HEK293 (cell line): Measurements from ENCODE around the gene CDSN.

Experiments
- CTCF ChIA-PET: fragments of 350-600 bp; formaldehyde crosslinking; extraction: SDS; loops from one replicate; lab custom pipeline; 2021; ENCODE audit warnings: antibody characterized with exemption; lab: Yijun Ruan, JAX
- POLR2A ChIA-PET: fragments of 300-600 bp; formaldehyde crosslinking; extraction: SDS; loops from one replicate; lab custom pipeline; 2020; ENCODE audit warnings: antibody characterized with exemption, inconsistent platforms; lab: Yijun Ruan, JAX
- H3K27ac ChIP-seq: fragments of 200-500 bp; sonication (Bioruptor generic); 2 replicates; pipeline ENCODE4 v1.5.1; 2014; ENCODE audit warnings: low read depth, low read length, control low read depth, inconsistent platforms; ENCODE audit errors: extremely low read depth
- H3K36me3 ChIP-seq, 2 experiments: fragments of 200-500 bp in 1 of 2; sonication (Bioruptor generic) in 1 of 2; 1 replicate in 1 of 2; 2 replicates in 1 of 2; pipeline ENCODE4 v1.5.1; 2014 to 2017; ENCODE audit warnings: inconsistent platforms in 2 of 2, low read length in 2 of 2; ENCODE audit not compliant: control insufficient read depth in 2 of 2, insufficient read depth in 1 of 2
- H3K4me1 ChIP-seq: fragments of 200-500 bp; sonication (Bioruptor generic); 2 replicates; pipeline ENCODE4 v1.5.1; 2014; ENCODE audit warnings: mild to moderate bottlenecking, low read length, inconsistent platforms; ENCODE audit not compliant: control insufficient read depth, insufficient read depth
- H3K4me3 ChIP-seq: 2 replicates; pipeline ENCODE4 v1.5.1; 2011; ENCODE audit warnings: low read depth, mild to moderate bottlenecking, control low read depth, low read length, moderate library complexity
- H3K9me3 ChIP-seq: fragments of 200-500 bp; sonication (Bioruptor generic); 2 replicates; pipeline ENCODE4 v1.5.1; 2014; ENCODE audit warnings: low read depth, low read length, inconsistent platforms; ENCODE audit not compliant: control insufficient read depth, insufficient read depth
- GLI4 ChIP-seq: fragments of 450-650 bp; formaldehyde crosslinking; IDR thresholded peaks from 2 replicates; pipeline ENCODE4 v1.5.1; 2016; ENCODE audit warnings: missing biosample characterization, missing genetic modification characterization
- GLIS2 ChIP-seq: fragments of 450-650 bp; formaldehyde crosslinking; IDR thresholded peaks from 2 replicates; pipeline ENCODE4 v1.5.1; 2016; ENCODE audit warnings: missing biosample characterization, missing genetic modification characterization
- INSM2 ChIP-seq: fragments of 450-650 bp; formaldehyde crosslinking; IDR thresholded peaks from 2 replicates; pipeline ENCODE4 v1.5.1; 2016; ENCODE audit warnings: missing biosample characterization, missing genetic modification characterization
- PATZ1 ChIP-seq: fragments of 450-650 bp; formaldehyde crosslinking; IDR thresholded peaks from 2 replicates; pipeline ENCODE4 v1.5.1; 2016; ENCODE audit warnings: missing biosample characterization, missing genetic modification characterization
- ZBTB17 ChIP-seq: fragments of 450-650 bp; formaldehyde crosslinking; IDR thresholded peaks from 2 replicates; pipeline ENCODE4 v1.5.1; 2016; ENCODE audit warnings: missing biosample characterization, missing genetic modification characterization
- ZBTB6 ChIP-seq: fragments of 450-650 bp; formaldehyde crosslinking; IDR thresholded peaks from 2 replicates; pipeline ENCODE4 v1.5.1; 2017; ENCODE audit warnings: missing biosample characterization, missing genetic modification characterization
- ZFP37 ChIP-seq: fragments of 450-650 bp; formaldehyde crosslinking; IDR thresholded peaks from 2 replicates; pipeline ENCODE4 v1.5.1; 2016; ENCODE audit warnings: missing biosample characterization, missing genetic modification characterization
- ZNF112 ChIP-seq: fragments of 450-650 bp; formaldehyde crosslinking; IDR thresholded peaks from 2 replicates; pipeline ENCODE4 v1.5.0; 2017; ENCODE audit warnings: missing biosample characterization, missing genetic modification characterization
- ZNF114 ChIP-seq: fragments of 450-650 bp; formaldehyde crosslinking; IDR thresholded peaks from 2 replicates; pipeline ENCODE4 v1.5.0; 2017; ENCODE audit warnings: missing biosample characterization, missing genetic modification characterization
- ZNF169 ChIP-seq: fragments of 450-650 bp; formaldehyde crosslinking; IDR thresholded peaks from 2 replicates; pipeline ENCODE4 v1.5.1; 2016; ENCODE audit warnings: missing biosample characterization, missing genetic modification characterization
- ZNF274 ChIP-seq, 2 experiments: fragments of 200-500 bp in 1 of 2; fragments of 450-650 bp in 1 of 2; sonication (Bioruptor generic) in 1 of 2; formaldehyde crosslinking in 1 of 2; IDR thresholded peaks; 2 replicates each; pipeline versions ENCODE4 v1.5.1 to v1.6.1; 2014 to 2016; ENCODE audit warnings: borderline replicate concordance in 1 of 2, inconsistent platforms in 1 of 2, low read length in 1 of 2, missing biosample characterization in 1 of 2, missing genetic modification characterization in 1 of 2
- ZNF302 ChIP-seq: fragments of 450-650 bp; formaldehyde crosslinking; IDR thresholded peaks from 2 replicates; pipeline ENCODE4 v1.5.1; 2016; ENCODE audit warnings: missing biosample characterization, missing genetic modification characterization, low read depth
- ZNF335 ChIP-seq: fragments of 450-650 bp; formaldehyde crosslinking; conservative IDR thresholded peaks from 2 replicates; pipeline ENCODE4 v1.5.1; 2016; ENCODE audit warnings: missing biosample characterization, missing genetic modification characterization
- ZNF37A ChIP-seq: fragments of 450-650 bp; IDR thresholded peaks from 2 replicates; pipeline ENCODE4 v1.5.1; 2018; ENCODE audit warnings: missing biosample characterization, missing genetic modification characterization
- ZNF398 ChIP-seq: fragments of 450-650 bp; formaldehyde crosslinking; IDR thresholded peaks from 2 replicates; pipeline ENCODE4 v1.5.1; 2017; ENCODE audit warnings: missing biosample characterization, missing genetic modification characterization
- ZNF549 ChIP-seq: fragments of 450-650 bp; IDR thresholded peaks from 2 replicates; pipeline ENCODE4 v1.5.1; 2018; ENCODE audit warnings: missing biosample characterization, missing genetic modification characterization, mild to moderate bottlenecking, inconsistent platforms, moderate library complexity
- ZNF654 ChIP-seq: fragments of 450-650 bp; formaldehyde crosslinking; IDR thresholded peaks from 2 replicates; pipeline ENCODE4 v1.5.1; 2016; ENCODE audit warnings: low read depth, missing biosample characterization, missing genetic modification characterization
- ZNF701 ChIP-seq: fragments of 450-650 bp; formaldehyde crosslinking; IDR thresholded peaks from 2 replicates; pipeline ENCODE4 v1.5.1; 2016; ENCODE audit warnings: missing biosample characterization, missing genetic modification characterization
- ZNF776 ChIP-seq: fragments of 450-650 bp; formaldehyde crosslinking; IDR thresholded peaks from 2 replicates; pipeline ENCODE4 v1.5.0; 2017; ENCODE audit warnings: missing biosample characterization, missing genetic modification characterization, borderline replicate concordance
- ZSCAN4 ChIP-seq: fragments of 450-650 bp; formaldehyde crosslinking; IDR thresholded peaks from 2 replicates; pipeline ENCODE4 v1.5.1; 2017; ENCODE audit warnings: missing biosample characterization, missing genetic modification characterization
- TF ChIP-seq, protein P1 (sequence below): fragments of 450-650 bp; formaldehyde crosslinking; IDR thresholded peaks from 2 replicates; pipeline ENCODE4 v1.5.1; 2016; ENCODE audit warnings: missing biosample characterization, missing genetic modification characterization, borderline replicate concordance

Gene CDSN

DNA sequence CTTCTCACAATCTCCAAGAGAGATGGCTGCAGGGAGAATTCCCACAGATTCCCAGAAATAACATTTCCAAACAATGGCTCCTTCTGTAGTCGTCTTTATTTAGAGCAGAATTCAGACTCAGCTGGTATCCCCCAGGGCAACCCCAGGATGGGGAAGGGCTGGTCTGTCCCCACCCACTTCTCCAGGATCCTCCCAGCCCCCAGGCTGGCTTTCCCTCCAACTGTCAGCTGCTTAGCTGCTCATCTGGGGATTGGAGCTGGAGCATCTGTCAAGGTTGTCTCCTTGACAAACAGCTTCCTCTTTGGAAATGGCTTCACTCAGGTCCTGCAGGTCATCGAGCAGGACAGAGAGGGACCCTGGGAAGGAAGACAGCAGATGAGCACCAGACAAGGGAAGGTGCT is 22.1 kb upstream of the CDSN start:
- Histone ChIP-seq H3K4me1 (no peaks in the 10 kb centered on the region), H3K9me3 (no peaks in the 10 kb centered on the region), H3K4me3 (no peak overlapping the region), H3K27ac (no peak overlapping the region), H3K36me3 (peaks cover 11 to 47% of the 10 kb centered on the region in 2 experiments; a peak in 2 of 3 replicates)
- POLR2A ChIA-PET = interaction anchor here (0.9 kb wide), 1 partner anchor 12 kb away, joined by 6 read pairs; no protein-coding TSS in a partner anchor
- CTCF ChIA-PET = interaction anchor here (0.9 to 7.7 kb wide), 3 partner anchors 15 to 54 kb away, joined by 3 to 49 read pairs (median 7); partner anchors contain the start of gene TCF19
- TF ChIP-seq ZNF701 (tag by site-specific recombination) (no peak), ZNF776 (tag by site-specific recombination) (no peak), GLIS2 (tag by site-specific recombination) (no peak)

DNA sequence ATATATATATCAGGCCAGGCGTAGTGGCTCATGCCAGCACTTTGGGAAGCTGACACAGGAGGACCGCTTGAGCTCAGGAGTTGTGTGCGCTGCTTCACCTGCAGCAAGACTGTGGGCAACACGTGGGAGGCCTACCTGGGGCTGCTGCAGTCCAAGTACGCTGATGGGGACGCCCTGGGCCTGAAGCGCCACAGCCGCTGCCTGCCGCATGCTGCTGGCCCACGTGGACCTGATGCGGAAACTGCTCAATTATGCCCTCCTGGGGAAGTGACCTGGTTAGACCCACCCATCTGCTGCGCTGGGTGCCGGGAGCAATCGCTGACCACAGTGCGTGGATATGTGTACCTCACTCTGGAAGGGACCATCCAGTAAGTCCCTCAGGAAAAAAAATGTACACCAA is 20.4 kb upstream of the CDSN start:
- POLR2A ChIA-PET = interaction anchor here (0.7 kb wide), 2 partner anchors 55 to 730 kb away, joined by 3 read pairs; no protein-coding TSS in a partner anchor
- CTCF ChIA-PET = interaction anchor here (1.8 to 7.7 kb wide), 2 partner anchors 13 to 18 kb away, joined by 7 to 49 read pairs; partner anchors contain the start of gene TCF19
- no peaks in the 10 kb centered on the region for H3K4me1 ChIP-seq
- TF ChIP-seq ZNF112 (tag by site-specific recombination) (no peak), ZNF37A (tag by site-specific recombination) (no peak), GLIS2 (tag by site-specific recombination) (no peak), GLI4 (no peak), ZSCAN4 (no peak), ZNF274 (IDR thresholded peaks at IDR 0.05; ENCODE audit: low read length) (no peak), ZNF274 (tag by site-specific recombination; IDR thresholded peaks at IDR 0.05; ENCODE audit: borderline replicate concordance) (no peak), ZNF549 (tag by site-specific recombination) (no peak), ZFP37 (tag by site-specific recombination) (no peak), ZNF654 (tag by site-specific recombination) (no peak), ZNF302 (tag by site-specific recombination) (no peak), ZNF398 (tag by site-specific recombination) (no peak)
- TF ChIP-seq, protein P1, sequence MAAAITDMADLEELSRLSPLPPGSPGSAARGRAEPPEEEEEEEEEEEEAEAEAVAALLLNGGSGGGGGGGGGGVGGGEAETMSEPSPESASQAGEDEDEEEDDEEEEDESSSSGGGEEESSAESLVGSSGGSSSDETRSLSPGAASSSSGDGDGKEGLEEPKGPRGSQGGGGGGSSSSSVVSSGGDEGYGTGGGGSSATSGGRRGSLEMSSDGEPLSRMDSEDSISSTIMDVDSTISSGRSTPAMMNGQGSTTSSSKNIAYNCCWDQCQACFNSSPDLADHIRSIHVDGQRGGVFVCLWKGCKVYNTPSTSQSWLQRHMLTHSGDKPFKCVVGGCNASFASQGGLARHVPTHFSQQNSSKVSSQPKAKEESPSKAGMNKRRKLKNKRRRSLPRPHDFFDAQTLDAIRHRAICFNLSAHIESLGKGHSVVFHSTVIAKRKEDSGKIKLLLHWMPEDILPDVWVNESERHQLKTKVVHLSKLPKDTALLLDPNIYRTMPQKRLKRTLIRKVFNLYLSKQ (tag by site-specific recombination) = no peak
- no peaks in the 10 kb centered on the region for H3K9me3 ChIP-seq
- H3K4me3 ChIP-seq = no peak overlapping the region
- peaks cover 11 to 34% of the 10 kb centered on the region in 2 experiments; a peak in 2 of 3 replicates for H3K36me3 ChIP-seq
- H3K27ac ChIP-seq = no peak overlapping the region

GRCh38 chr6:31139599-31139998 is 19.4 kb upstream of the CDSN start:
- H3K9me3 ChIP-seq = no peaks in the 10 kb centered on the region
- no peak overlapping the region for H3K4me3 ChIP-seq
- H3K4me1 ChIP-seq = no peaks in the 10 kb centered on the region
- no peak overlapping the region for H3K27ac ChIP-seq
- ChIA-PET POLR2A (no interaction called here), CTCF (interaction anchor here (1.0 to 7.7 kb wide), 8 partner anchors 9 to 235 kb away, joined by 3 to 49 read pairs (median 10); partner anchors contain the start of gene TCF19)
- H3K36me3 ChIP-seq = peaks cover 7 to 24% of the 10 kb centered on the region in 2 experiments; a peak in 2 of 3 replicates
- no peak for TF ChIP-seq ZNF114
- TF ChIP-seq ZNF335 = no peak
- no peak for TF ChIP-seq ZNF169 (tag by site-specific recombination)
- TF ChIP-seq INSM2 (tag by site-specific recombination) = no peak
- peak; percentile 56; the same call in 1 of the 2 replicates for TF ChIP-seq ZBTB17
- TF ChIP-seq ZBTB6 (tag by site-specific recombination) = peak; percentile 72; the same call in 1 of the 2 replicates
- no peak for TF ChIP-seq PATZ1 (tag by site-specific recombination)
